Nucleus accumbens (tissue), 56 donors: ENCODE measurements around the gene STX18.

Source experiments
- DNase-seq, 56 donors: peaks; one replicate each; lab custom pipeline; 2025; lab: John Stamatoyannopoulos, UW

The STX18 gene

GRCh38 chr4:4408576-4409335, 133.1 kb downstream of the STX18 start:
- DNase-seq, result no peak

- no peak for DNase-seq
Measured at GRCh38 chr4:4408132-4408523, 133.7 kb downstream of the STX18 start.

- DNase-seq, result no peak
Measured at GRCh38 chr4:4407299-4408131, 134.3 kb downstream of the STX18 start.

GRCh38 chr4:4406455-4407298, 135.2 kb downstream of the STX18 start:
- DNase-seq, result no peak

- DNase-seq, result no peak
Measured at GRCh38 chr4:4405358-4405962, 136.4 kb downstream of the STX18 start.

- no peak for DNase-seq
Measured at GRCh38 chr4:4402966-4403365, 138.9 kb downstream of the STX18 start.

GRCh38 chr4:4401036-4401435, 140.8 kb downstream of the STX18 start:
- no peak for DNase-seq

- DNase-seq, result no peak
Measured at GRCh38 chr4:4398430-4398829, 143.4 kb downstream of the STX18 start.

- DNase-seq, result no peak
Measured at GRCh38 chr4:4397441-4397819, 144.4 kb downstream of the STX18 start.

- peak in 14 of 56 donors; percentile 5 to 57 (median 29) for DNase-seq
Measured at GRCh38 chr4:4396628-4397440, 145.0 kb downstream of the STX18 start.

- peak in 26 of 56 donors; percentile 13 to 72 (median 32) for DNase-seq
Measured at GRCh38 chr4:4395849-4396627, 145.8 kb downstream of the STX18 start.

GRCh38 chr4:4395371-4395770, 146.5 kb downstream of the STX18 start:
- DNase-seq, result no peak

GRCh38 chr4:4394644-4395043, 147.2 kb downstream of the STX18 start:
- no peak for DNase-seq

GRCh38 chr4:4392501-4393183, 149.2 kb downstream of the STX18 start:
- no peak for DNase-seq

GRCh38 chr4:4391866-4392265, 150.0 kb downstream of the STX18 start:
- DNase-seq, result no peak

GRCh38 chr4:4390515-4391240, 151.2 kb downstream of the STX18 start:
- no peak for DNase-seq

GRCh38 chr4:4390046-4390445, 151.8 kb downstream of the STX18 start:
- DNase-seq, result no peak
